Measurements from ENCODE around the gene SCPEP1. TPM values are rescaled to one million over a fixed set of nuclear protein-coding genes. Genes with fewer than 3 reads are reported as not detected.

SCPEP1 gene, protein sequence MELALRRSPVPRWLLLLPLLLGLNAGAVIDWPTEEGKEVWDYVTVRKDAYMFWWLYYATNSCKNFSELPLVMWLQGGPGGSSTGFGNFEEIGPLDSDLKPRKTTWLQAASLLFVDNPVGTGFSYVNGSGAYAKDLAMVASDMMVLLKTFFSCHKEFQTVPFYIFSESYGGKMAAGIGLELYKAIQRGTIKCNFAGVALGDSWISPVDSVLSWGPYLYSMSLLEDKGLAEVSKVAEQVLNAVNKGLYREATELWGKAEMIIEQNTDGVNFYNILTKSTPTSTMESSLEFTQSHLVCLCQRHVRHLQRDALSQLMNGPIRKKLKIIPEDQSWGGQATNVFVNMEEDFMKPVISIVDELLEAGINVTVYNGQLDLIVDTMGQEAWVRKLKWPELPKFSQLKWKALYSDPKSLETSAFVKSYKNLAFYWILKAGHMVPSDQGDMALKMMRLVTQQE
- total RNA-seq = 100 to 1,000 TPM; 103 to 182 TPM

DNA sequence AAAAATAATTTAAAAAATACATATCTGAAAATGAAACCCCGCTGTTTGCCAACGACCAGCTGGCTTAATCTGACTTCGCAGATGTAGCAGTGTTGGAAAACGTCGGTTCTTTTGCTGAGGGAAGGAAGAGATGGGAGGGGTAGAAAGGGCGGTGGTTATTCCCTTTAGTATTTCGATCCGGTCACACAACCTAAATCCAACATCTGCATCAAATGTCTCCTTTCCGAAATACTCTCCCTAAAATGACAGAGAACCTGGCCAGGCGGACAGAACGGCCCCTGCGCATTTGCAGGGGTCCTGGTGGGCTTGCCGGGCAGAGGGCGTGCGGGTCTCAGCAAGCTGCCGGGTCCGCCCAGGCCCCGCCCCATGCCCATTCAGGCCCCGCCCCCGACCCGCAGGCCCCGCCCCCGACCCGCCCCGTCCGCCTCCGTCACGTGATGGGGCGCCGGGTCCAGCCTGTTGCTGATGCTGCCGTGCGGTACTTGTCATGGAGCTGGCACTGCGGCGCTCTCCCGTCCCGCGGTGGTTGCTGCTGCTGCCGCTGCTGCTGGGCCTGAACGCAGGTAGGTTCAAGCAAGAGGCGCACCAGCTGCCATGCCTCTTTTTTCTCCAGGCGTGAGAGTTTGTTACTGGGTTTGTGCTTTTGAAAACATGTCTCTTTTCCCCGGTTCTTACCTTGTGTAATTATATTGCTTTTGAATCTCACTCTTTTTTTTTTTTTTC is at the start of gene SCPEP1:
Gene SCPEP1, plus strand, starts transcription at position 459 of the 723 bp plus-strand sequence. Its CDS starts 29 bp downstream, at position 488.
- Histone ChIP-seq H3K27me3 (replicated peaks; ENCODE audit: insufficient read depth) (no peaks in the 10 kb centered on the region), H3K4me1 (replicated peaks) (no peaks in the 10 kb centered on the region), H3K9me3 (no peaks in the 10 kb centered on the region), H3K27ac (peak within 1 kb of the TSS; percentile 37 to 57), H3K36me3 (no peaks in the 10 kb centered on the region), H3K4me3 (peak within 1 kb of the TSS; percentile 36 to 49)
- under 1% methylated on average over 40 of the region's 42 CpGs for WGBS
- intact Hi-C loops (cut with DNase I) = no loop called here
- peak; percentile 87 for DNase-seq (ENCODE audit: low spot score)
- TF ChIP-seq POLR2A (IDR thresholded peaks at IDR 0.05) = peak; percentile 92
- TF ChIP-seq POLR2AphosphoS5 (IDR thresholded peaks at IDR 0.05) = peak; percentile 91
- TF ChIP-seq, protein P1, sequence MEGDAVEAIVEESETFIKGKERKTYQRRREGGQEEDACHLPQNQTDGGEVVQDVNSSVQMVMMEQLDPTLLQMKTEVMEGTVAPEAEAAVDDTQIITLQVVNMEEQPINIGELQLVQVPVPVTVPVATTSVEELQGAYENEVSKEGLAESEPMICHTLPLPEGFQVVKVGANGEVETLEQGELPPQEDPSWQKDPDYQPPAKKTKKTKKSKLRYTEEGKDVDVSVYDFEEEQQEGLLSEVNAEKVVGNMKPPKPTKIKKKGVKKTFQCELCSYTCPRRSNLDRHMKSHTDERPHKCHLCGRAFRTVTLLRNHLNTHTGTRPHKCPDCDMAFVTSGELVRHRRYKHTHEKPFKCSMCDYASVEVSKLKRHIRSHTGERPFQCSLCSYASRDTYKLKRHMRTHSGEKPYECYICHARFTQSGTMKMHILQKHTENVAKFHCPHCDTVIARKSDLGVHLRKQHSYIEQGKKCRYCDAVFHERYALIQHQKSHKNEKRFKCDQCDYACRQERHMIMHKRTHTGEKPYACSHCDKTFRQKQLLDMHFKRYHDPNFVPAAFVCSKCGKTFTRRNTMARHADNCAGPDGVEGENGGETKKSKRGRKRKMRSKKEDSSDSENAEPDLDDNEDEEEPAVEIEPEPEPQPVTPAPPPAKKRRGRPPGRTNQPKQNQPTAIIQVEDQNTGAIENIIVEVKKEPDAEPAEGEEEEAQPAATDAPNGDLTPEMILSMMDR (IDR thresholded peaks at IDR 0.05) = no peak

DNA sequence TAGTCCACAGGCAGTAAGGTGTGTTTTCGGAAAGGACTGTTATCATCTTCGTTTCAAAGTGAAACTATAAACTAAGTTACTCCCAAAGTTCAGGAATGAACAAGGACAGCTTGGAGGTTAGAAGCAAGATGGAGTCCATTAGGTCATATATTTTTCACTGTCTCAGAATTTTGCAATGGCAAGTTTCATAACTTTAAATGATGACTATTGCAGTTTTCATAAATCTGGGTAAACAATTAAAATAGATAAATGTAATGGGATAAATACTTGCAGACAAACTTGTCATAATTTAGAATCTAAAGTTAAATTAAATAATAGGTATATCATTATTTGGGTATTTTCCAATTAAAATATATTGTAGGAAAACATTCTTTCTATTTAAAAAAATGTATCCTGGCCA is 49.3 kb upstream of the SCPEP1 start:
- TF ChIP-seq POLR2A (IDR thresholded peaks at IDR 0.05) (no peak), POLR2AphosphoS5 (IDR thresholded peaks at IDR 0.05) (no peak)
- TF ChIP-seq, protein P1 (IDR thresholded peaks at IDR 0.05) = no peak
- no peaks in the 10 kb centered on the region for H3K36me3 ChIP-seq
- no peak overlapping the region for H3K4me3 ChIP-seq
- 100% methylated on average over 2 of the region's 2 CpGs for WGBS
- no peaks in the 10 kb centered on the region for H3K4me1 ChIP-seq (replicated peaks)
- intact Hi-C loops (cut with DNase I) = no loop called here
- no peaks in the 10 kb centered on the region for H3K27me3 ChIP-seq (replicated peaks; ENCODE audit: insufficient read depth)
- no peaks in the 10 kb centered on the region for H3K9me3 ChIP-seq
- no peak overlapping the region for H3K27ac ChIP-seq
- no peak for DNase-seq (ENCODE audit: low spot score)

DNA sequence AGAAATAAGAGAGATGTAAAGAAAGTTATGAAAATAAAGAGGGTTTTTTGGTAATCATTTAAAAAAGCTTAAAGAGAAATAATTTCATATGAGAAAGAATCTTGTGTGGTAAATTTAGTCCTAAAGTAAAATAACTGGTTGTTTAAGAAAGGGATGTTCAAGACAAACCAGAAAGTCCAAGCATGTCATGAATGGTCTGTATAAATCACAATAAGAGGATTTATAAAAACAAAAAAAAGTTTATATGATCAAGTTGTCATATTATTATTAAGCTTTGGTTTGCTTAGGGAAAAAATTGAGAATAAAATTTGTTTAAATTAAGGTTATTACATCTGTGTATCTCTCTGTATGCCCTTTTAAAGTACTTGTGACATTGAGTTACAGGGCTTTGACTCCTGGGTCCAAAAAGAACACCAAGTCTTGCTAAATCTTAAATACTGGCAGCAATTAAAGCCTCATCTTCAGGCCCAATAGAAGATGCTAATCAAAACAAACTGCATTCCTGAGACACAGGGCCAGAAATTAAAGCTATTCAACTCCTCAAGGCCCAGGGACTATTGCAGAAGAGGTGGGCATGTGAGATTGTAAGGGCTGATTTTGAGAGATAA is 48.5 kb upstream of the SCPEP1 start:
- no peak overlapping the region for H3K4me3 ChIP-seq
- H3K9me3 ChIP-seq = no peaks in the 10 kb centered on the region
- no peaks in the 10 kb centered on the region for H3K36me3 ChIP-seq
- no peaks in the 10 kb centered on the region for H3K27me3 ChIP-seq (replicated peaks; ENCODE audit: insufficient read depth)
- H3K27ac ChIP-seq = no peak overlapping the region
- no peak for DNase-seq (ENCODE audit: low spot score)
- no peaks in the 10 kb centered on the region for H3K4me1 ChIP-seq (replicated peaks)
- TF ChIP-seq POLR2AphosphoS5 (IDR thresholded peaks at IDR 0.05) = no peak
- TF ChIP-seq POLR2A (IDR thresholded peaks at IDR 0.05) = no peak
- TF ChIP-seq, protein P1 (IDR thresholded peaks at IDR 0.05) = no peak
- intact Hi-C loops (cut with DNase I) = no loop called here

DNA sequence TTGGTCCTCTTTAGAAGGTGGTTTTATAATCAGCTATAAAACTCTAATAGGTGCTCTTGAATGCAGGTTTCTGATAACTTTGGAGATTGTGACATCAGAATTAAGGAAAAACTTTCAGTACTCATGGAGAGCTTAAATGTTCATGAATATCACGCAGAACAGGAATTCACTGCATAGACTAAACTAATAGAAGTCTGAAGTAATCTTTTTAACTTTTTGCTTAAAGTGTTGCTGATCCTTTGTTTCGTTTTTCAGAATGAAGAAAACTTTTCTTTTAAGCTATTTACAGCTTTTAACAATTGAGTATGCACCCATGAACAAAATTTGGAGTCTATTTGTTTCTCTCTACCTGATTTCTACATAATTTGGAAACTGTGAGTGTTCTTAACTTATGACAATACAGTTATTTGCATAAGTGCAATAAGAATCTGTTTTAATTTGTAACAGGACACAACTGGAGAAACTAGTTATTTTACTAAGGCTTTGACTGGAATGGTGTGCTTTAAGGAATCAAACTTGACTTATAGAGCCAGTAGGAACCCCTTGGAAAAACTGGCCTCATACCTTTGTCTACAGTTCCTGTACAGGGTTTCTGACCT is 47.1 kb upstream of the SCPEP1 start:
- intact Hi-C loops (cut with DNase I) = no loop called here
- Histone ChIP-seq H3K36me3 (no peaks in the 10 kb centered on the region), H3K27me3 (replicated peaks; ENCODE audit: insufficient read depth) (no peaks in the 10 kb centered on the region), H3K4me1 (replicated peaks) (no peaks in the 10 kb centered on the region), H3K9me3 (no peaks in the 10 kb centered on the region), H3K4me3 (no peak overlapping the region), H3K27ac (no peak overlapping the region)
- no peak for DNase-seq (ENCODE audit: low spot score)
- 93% methylated on average over 2 of the region's 2 CpGs for WGBS
- TF ChIP-seq, protein P1 (IDR thresholded peaks at IDR 0.05) = no peak
- TF ChIP-seq POLR2A (IDR thresholded peaks at IDR 0.05) (no peak), POLR2AphosphoS5 (IDR thresholded peaks at IDR 0.05) (no peak)

All from prostate gland (tissue), 2 donors.